Tibial nerve (tissue), 4 donors: ENCODE results near the gene RPS28. TPM values are rescaled to one million over a fixed set of nuclear protein-coding genes. Genes with fewer than 3 reads are reported as not detected.
"Not testable (repeated sequence)": the region's sequence is repeated elsewhere in the genome, so short reads cannot be mapped to it uniquely, and the experiment has no call there.

Experiments
- DNase-seq, 2 donors: peaks; one replicate each; pipeline ENCODE4 v3.0.0-alpha.2; 2019; ENCODE audit warnings: low spot score in 2 of 2
- H3K27ac ChIP-seq, 4 donors: fragments of 200-600 bp; sonication (generic) in 3 of 4; one replicate each; pipeline ENCODE4 v1.5.1; 2017 to 2019; ENCODE audit warnings: mild to moderate bottlenecking in 1 of 4
- H3K27me3 ChIP-seq, 2 donors: fragments of 200-600 bp; sonication (generic) in 1 of 2; one replicate each; pipeline versions ENCODE4 v1.5.1 to v1.6.0; 2017 to 2019
- H3K36me3 ChIP-seq, 3 donors: fragments of 200-600 bp; sonication (generic); one replicate each; pipeline ENCODE4 v1.5.1; 2018 to 2019
- H3K4me1 ChIP-seq, 4 donors: fragments of 200-600 bp; sonication (generic) in 3 of 4; one replicate each; pipeline ENCODE4 v1.5.1; 2017 to 2019
- H3K4me3 ChIP-seq, 4 donors: fragments of 200-600 bp; sonication (generic) in 3 of 4; one replicate each; pipeline ENCODE4 v1.5.1; 2017 to 2019; ENCODE audit warnings: mild to moderate bottlenecking in 1 of 4, moderate library complexity in 1 of 4
- H3K9me3 ChIP-seq, 4 donors: fragments of 200-600 bp; sonication (generic) in 3 of 4; one replicate each; pipeline ENCODE4 v1.5.1; 2017 to 2019
- EP300 ChIP-seq, 2 donors: sonication (generic); formaldehyde crosslinking; IDR thresholded peaks; one replicate each; pipeline ENCODE4 v1.6.1; 2017; ENCODE audit warnings: antibody characterized with exemption in 2 of 2, mild to moderate bottlenecking in 1 of 2
- POLR2A ChIP-seq, 2 donors: fragments of 450-650 bp; IDR thresholded peaks; one replicate each; pipeline ENCODE4 v1.6.1; 2017; ENCODE audit warnings: antibody characterized with exemption in 2 of 2, mild to moderate bottlenecking in 2 of 2, moderate library complexity in 2 of 2
- WGBS, 2 donors: methylation state at CpG; one replicate each; pipeline ENCODE4 v1.1.5; 2018; 5-methylcytosine and 5-hydroxymethylcytosine counted together
- total RNA-seq, 4 donors: library from RNA; depleted of rRNA; stranded (reverse); fragments of >200 nt; gene quantifications; one replicate each; pipeline ENCODE4 v1.1.0, GENCODE V29; 2016
- TF ChIP-seq, protein P1 (sequence below), 5 experiments: fragments of 200-600 bp in 3 of 5; fragments of 450-650 bp in 2 of 5; sonication (generic) in 3 of 5; IDR thresholded peaks; one replicate each; pipeline ENCODE4 v1.5.1; 2016 to 2019; ENCODE audit warnings: antibody characterized with exemption in 5 of 5, mild to moderate bottlenecking in 3 of 5, moderate library complexity in 2 of 5

The RPS28 gene
- total RNA-seq: 100 to 1,000 TPM; 398 to 559 (median 412) TPM

GRCh38 chr19:8321067-8321985 is at the start of gene RPS28, which contains the start of gene NDUFA7:
TSS of gene RPS28 (plus strand) at chr19:8321496. CDS start at chr19:8321531, 35 bp downstream.
TSS of gene NDUFA7 (minus strand) at chr19:8321375. CDS start at chr19:8321358, 17 bp downstream.
- H3K4me3 ChIP-seq: peak within 1 kb of the TSS; percentile 80 to 95 (median 88)
- TF ChIP-seq EP300 (IDR thresholded peaks at IDR 0.05) (peak; percentile 91 to 97), POLR2A (IDR thresholded peaks at IDR 0.05) (peak; percentile 82 to 93)
- TF ChIP-seq, protein P1, sequence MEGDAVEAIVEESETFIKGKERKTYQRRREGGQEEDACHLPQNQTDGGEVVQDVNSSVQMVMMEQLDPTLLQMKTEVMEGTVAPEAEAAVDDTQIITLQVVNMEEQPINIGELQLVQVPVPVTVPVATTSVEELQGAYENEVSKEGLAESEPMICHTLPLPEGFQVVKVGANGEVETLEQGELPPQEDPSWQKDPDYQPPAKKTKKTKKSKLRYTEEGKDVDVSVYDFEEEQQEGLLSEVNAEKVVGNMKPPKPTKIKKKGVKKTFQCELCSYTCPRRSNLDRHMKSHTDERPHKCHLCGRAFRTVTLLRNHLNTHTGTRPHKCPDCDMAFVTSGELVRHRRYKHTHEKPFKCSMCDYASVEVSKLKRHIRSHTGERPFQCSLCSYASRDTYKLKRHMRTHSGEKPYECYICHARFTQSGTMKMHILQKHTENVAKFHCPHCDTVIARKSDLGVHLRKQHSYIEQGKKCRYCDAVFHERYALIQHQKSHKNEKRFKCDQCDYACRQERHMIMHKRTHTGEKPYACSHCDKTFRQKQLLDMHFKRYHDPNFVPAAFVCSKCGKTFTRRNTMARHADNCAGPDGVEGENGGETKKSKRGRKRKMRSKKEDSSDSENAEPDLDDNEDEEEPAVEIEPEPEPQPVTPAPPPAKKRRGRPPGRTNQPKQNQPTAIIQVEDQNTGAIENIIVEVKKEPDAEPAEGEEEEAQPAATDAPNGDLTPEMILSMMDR (IDR thresholded peaks at IDR 0.05): peak; percentile 25 to 66 (median 39)
- peaks cover 0 to 52% (median 21%) of the 10 kb centered on the region in 4 donors for H3K4me1 ChIP-seq
- WGBS, 2 donors: 1% methylated on average over 48 to 53 of the region's 72 CpGs
- H3K9me3 ChIP-seq: no peaks in the 10 kb centered on the region
- H3K36me3 ChIP-seq: peaks cover 0 to 43% (median 0%) of the 10 kb centered on the region in 3 donors
- no peaks in the 10 kb centered on the region for H3K27me3 ChIP-seq
- H3K27ac ChIP-seq: peak within 1 kb of the TSS; percentile 86 to 96 (median 94)
- DNase-seq: peak; percentile 95 to 97

- H3K4me1 ChIP-seq, H3K36me3 ChIP-seq, H3K9me3 ChIP-seq, H3K4me3 ChIP-seq, DNase-seq, H3K27me3 ChIP-seq, H3K27ac ChIP-seq: not testable (repeated sequence)
- WGBS, 2 donors: no CpG with 5 or more reads among the region's 9 CpGs
Measured at GRCh38 chr19:8276508-8276907, 44.8 kb upstream of the RPS28 start.

- not testable (repeated sequence) for H3K27me3 ChIP-seq, H3K9me3 ChIP-seq, DNase-seq, H3K27ac ChIP-seq, H3K36me3 ChIP-seq, H3K4me3 ChIP-seq, H3K4me1 ChIP-seq
- WGBS, 2 donors: no CpG with 5 or more reads among the region's 9 CpGs
Measured at GRCh38 chr19:8291337-8291736, 30.0 kb upstream of the RPS28 start.

DNA sequence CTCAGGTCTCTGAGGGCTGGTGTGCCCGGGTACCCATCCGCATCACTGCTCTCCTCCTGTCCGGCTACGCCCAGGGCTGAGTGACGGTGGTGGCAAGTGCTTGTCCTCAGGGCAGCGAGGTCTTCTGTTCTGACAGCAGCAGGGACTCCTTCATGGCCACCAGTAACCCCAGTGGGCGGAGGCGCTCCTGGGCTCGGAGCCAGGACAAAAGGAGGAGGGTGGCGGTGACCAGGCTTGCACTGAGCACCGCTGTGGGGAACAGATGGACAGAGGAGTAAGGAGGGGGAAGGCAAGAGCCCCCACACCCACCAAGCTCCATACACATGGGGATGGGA is 19.0 kb upstream of the RPS28 start:
- WGBS, 2 donors: 20 to 50% methylated on average over 6 to 11 of the region's 11 CpGs
- TF ChIP-seq EP300 (IDR thresholded peaks at IDR 0.05) (no peak), POLR2A (IDR thresholded peaks at IDR 0.05) (no peak)
- TF ChIP-seq, protein P1 (IDR thresholded peaks at IDR 0.05): no peak
- H3K36me3 ChIP-seq: peaks cover 0 to 26% (median 0%) of the 10 kb centered on the region in 3 donors
- H3K27ac ChIP-seq: peak overlapping the region in 1 of 4 donors; percentile 8
- no peaks in the 10 kb centered on the region for H3K9me3 ChIP-seq
- no peak overlapping the region for H3K4me3 ChIP-seq
- peak; percentile 4 to 14 for DNase-seq
- peaks cover 0 to 19% (median 3%) of the 10 kb centered on the region in 4 donors for H3K4me1 ChIP-seq
- H3K27me3 ChIP-seq: no peaks in the 10 kb centered on the region

DNA sequence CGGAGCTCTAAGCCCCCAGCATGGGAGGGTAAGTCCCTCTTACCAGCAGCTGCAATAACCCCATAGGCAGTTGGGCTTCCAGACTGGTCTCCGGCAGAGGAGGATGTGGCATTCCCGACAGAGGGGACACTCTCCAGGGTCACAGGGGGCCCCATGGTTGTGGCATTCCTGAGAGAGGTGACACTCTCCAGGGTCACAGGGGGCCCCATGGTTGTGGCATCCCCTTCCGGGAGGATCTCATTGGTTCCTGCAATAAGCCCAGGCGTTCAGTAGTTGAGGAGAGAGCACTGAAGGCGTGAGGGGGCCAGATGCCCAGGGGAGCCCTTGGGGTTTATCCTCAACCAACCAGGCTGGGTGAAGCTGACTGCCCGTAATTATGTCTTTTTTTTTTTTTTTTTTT is 18.6 kb upstream of the RPS28 start:
- peaks cover 0 to 23% (median 7%) of the 10 kb centered on the region in 4 donors for H3K4me1 ChIP-seq
- WGBS, 2 donors: 72 to 73% methylated on average over 5 to 7 of the region's 7 CpGs
- TF ChIP-seq, protein P1 (IDR thresholded peaks at IDR 0.05): no peak
- TF ChIP-seq POLR2A (IDR thresholded peaks at IDR 0.05) (no peak), EP300 (IDR thresholded peaks at IDR 0.05) (no peak)
- H3K4me3 ChIP-seq: no peak overlapping the region
- H3K36me3 ChIP-seq: peaks cover 0 to 26% (median 0%) of the 10 kb centered on the region in 3 donors
- no peaks in the 10 kb centered on the region for H3K9me3 ChIP-seq
- H3K27ac ChIP-seq: no peak overlapping the region
- H3K27me3 ChIP-seq: no peaks in the 10 kb centered on the region
- DNase-seq: peak; percentile 2 to 9
